ENCODE results near the gene PLB1. TPM values are rescaled to one million over a fixed set of nuclear protein-coding genes. Genes with fewer than 3 reads are reported as not detected.

The PLB1 gene
- polyA plus RNA-seq, 1 donor, result 3.2 TPM

DNA sequence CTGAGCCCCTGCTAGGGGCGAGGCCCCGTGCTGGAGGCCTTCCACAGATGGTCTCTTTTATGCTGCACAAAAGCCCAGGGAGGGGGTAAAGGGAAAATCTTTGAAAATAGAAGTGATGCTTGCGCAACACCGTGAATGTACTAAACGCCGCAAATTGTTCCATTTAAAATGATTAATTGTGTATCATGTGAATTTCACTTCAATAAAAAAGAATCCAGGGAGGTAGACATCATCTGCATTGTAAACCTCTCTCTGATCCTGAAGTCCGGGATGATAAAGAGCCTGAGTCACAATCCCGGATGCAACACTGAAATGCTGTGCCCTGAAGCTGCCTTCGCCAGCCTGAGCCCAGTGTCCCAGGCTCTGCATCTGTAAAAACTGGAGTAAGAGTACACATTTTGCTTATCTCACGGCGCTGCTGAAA, 148.1 kb downstream of the PLB1 start:
- Histone ChIP-seq H3K36me3 (ENCODE audit: control insufficient read depth, insufficient read depth, low read length) (no peaks in the 10 kb centered on the region), H3K27ac (ENCODE audit: low read length) (peak overlapping the region; percentile 73), H3K9me3 (ENCODE audit: control insufficient read depth, low read depth, low read length) (no peaks in the 10 kb centered on the region), H3K4me3 (ENCODE audit: low read length) (no peak overlapping the region), H3K27me3 (ENCODE audit: control insufficient read depth, insufficient read depth, low read length) (no peaks in the 10 kb centered on the region), H3K4me1 (ENCODE audit: control insufficient read depth, insufficient read depth, low read length) (peaks cover 30% of the 10 kb centered on the region)
- WGBS (ENCODE audit: insufficient coverage, low lambda C conversion rate), result no CpG with 5 or more reads among the region's 11 CpGs
- peak; percentile 43 to 57 for DNase-seq

DNA sequence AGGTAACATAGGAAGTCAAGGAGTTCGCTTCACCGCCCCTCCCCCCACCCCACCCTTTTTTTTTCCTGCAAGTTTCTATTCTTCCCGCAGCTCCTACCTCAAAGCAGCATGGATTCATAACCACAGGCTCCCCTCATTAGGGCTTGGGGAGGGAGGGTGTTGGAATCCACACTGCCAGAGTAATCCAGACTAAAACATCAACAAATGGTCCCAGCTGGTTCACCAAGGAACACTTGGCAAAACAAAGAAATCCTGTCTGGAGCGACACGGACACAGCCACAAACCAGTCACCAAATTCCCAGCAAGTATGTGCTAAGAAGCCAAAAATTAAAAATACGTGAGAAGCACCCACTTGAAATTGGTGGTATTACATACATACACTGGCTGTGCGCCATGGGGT, 148.9 kb downstream of the PLB1 start:
- Histone ChIP-seq H3K4me1 (ENCODE audit: control insufficient read depth, insufficient read depth, low read length) (peaks cover 34% of the 10 kb centered on the region), H3K36me3 (ENCODE audit: control insufficient read depth, insufficient read depth, low read length) (no peaks in the 10 kb centered on the region), H3K27ac (ENCODE audit: low read length) (peak overlapping the region; percentile 73), H3K9me3 (ENCODE audit: control insufficient read depth, low read depth, low read length) (no peaks in the 10 kb centered on the region), H3K27me3 (ENCODE audit: control insufficient read depth, insufficient read depth, low read length) (no peaks in the 10 kb centered on the region), H3K4me3 (ENCODE audit: low read length) (no peak overlapping the region)
- no CpG with 5 or more reads among the region's 7 CpGs for WGBS (ENCODE audit: insufficient coverage, low lambda C conversion rate)
- no peak for DNase-seq

DNA sequence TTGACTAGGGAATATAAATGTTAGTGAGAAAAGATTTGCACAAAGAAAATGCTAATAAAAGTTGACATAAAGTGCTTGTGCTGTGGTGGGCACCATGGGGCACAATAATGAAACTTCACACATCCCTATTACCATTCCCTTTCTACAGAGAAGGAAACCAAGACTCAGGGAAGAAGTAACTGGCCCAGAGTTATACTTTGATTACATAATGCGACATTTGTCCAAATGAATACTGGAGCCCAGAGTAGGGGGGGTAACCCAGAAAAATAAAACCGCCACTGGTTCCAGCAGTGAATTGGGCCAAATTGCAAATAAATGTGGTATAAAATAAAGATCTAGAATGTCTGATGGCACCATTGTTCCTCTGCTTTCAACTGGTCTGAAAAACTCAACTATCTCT, 149.7 kb downstream of the PLB1 start:
- Histone ChIP-seq H3K9me3 (ENCODE audit: control insufficient read depth, low read depth, low read length) (no peaks in the 10 kb centered on the region), H3K36me3 (ENCODE audit: control insufficient read depth, insufficient read depth, low read length) (no peaks in the 10 kb centered on the region), H3K4me3 (ENCODE audit: low read length) (no peak overlapping the region), H3K27ac (ENCODE audit: low read length) (no peak overlapping the region), H3K4me1 (ENCODE audit: control insufficient read depth, insufficient read depth, low read length) (peaks cover 32% of the 10 kb centered on the region), H3K27me3 (ENCODE audit: control insufficient read depth, insufficient read depth, low read length) (no peaks in the 10 kb centered on the region)
- no peak for DNase-seq
- 100% methylated on average over 1 of the region's 2 CpGs for WGBS (ENCODE audit: insufficient coverage, low lambda C conversion rate)

DNA sequence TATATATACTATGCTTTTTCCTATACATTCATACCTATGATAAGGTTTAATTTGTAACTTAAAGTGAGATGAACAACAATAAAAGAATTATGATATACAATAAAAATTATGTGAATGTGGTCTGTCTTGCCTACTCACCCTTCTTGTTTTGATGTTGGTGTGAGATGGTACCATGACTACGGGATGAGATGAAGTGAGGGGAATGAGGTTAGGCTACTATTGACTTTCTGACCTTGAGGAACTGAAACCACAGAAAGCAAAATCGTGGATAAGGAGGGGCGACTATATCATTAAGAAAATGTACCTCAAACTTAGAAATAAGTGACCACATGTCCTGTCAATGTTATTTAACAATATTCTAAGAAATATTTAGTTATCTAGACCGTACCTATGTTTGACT, 151.8 kb downstream of the PLB1 start:
- Histone ChIP-seq H3K27ac (ENCODE audit: low read length) (peak overlapping the region; percentile 33), H3K36me3 (ENCODE audit: control insufficient read depth, insufficient read depth, low read length) (no peaks in the 10 kb centered on the region), H3K4me3 (ENCODE audit: low read length) (no peak overlapping the region), H3K27me3 (ENCODE audit: control insufficient read depth, insufficient read depth, low read length) (no peaks in the 10 kb centered on the region), H3K4me1 (ENCODE audit: control insufficient read depth, insufficient read depth, low read length) (peaks cover 32% of the 10 kb centered on the region), H3K9me3 (ENCODE audit: control insufficient read depth, low read depth, low read length) (no peaks in the 10 kb centered on the region)
- DNase-seq, result peak in 1 of 2 donors; percentile 47
- WGBS (ENCODE audit: insufficient coverage, low lambda C conversion rate), result 24% methylated on average over 2 of the region's 4 CpGs

DNA sequence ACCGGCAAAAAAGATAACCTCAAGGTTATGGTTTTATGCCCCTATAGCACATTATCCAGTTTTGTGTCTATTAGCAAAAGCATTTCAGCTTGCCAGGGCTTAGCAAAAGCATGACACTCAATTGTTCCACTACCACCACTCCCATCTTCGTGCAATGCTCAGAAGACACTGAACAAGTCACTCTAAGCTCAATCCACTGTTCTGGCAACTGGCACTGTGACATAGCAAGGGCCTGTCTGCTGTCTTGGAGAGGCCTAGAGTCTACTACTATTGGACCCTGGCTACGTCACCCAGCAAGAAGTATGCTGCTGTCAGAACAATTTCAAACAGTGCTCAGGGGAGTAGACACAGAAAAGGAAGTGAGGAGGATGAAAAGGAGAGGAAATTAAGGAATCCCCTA, 152.3 kb downstream of the PLB1 start:
- H3K4me1 ChIP-seq (ENCODE audit: control insufficient read depth, insufficient read depth, low read length), result peaks cover 35% of the 10 kb centered on the region
- H3K27ac ChIP-seq (ENCODE audit: low read length), result peak overlapping the region; percentile 33
- H3K36me3 ChIP-seq (ENCODE audit: control insufficient read depth, insufficient read depth, low read length), result no peaks in the 10 kb centered on the region
- 60% methylated on average over 1 of the region's 3 CpGs for WGBS (ENCODE audit: insufficient coverage, low lambda C conversion rate)
- DNase-seq, result peak; percentile 57 to 79
- H3K4me3 ChIP-seq (ENCODE audit: low read length), result no peak overlapping the region
- no peaks in the 10 kb centered on the region for H3K9me3 ChIP-seq (ENCODE audit: control insufficient read depth, low read depth, low read length)
- no peaks in the 10 kb centered on the region for H3K27me3 ChIP-seq (ENCODE audit: control insufficient read depth, insufficient read depth, low read length)

DNA sequence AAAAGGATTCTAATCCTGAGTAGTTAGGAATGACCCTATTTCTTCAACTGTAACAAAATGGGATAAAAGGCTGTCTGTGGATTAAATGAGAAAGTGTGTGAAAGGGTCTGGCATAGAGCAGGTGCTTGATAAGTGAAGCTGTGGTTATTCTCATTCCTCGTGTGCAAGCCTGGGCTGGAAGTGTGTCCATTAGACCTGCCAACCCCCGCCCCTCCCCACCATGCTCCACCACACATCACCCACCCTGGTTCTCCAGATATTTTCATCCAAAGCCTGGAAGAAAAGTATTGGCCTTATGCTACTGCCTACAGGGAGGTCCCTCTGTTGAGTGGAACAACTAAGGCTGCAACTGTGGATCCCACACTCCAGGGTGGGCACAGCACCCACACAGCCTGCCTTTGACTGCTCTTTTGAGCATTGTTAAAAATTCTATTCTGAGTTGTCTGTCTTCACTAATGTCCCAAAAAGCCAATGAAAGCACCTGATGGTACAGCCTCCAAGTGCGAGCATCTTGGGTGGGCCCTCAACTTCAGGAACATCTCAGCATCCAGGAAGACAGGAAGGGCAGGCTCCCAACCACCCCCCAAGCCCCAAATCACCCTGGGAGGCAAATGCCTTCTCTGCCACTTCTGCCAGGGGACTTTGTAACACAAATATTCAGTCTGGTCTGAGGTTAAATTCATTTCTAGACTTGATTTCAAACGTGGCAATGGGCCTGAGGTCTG, 153.0 kb downstream of the PLB1 start:
- peaks cover 36% of the 10 kb centered on the region for H3K4me1 ChIP-seq (ENCODE audit: control insufficient read depth, insufficient read depth, low read length)
- H3K27ac ChIP-seq (ENCODE audit: low read length), result peak overlapping the region; percentile 33
- no CpG with 5 or more reads among the region's 4 CpGs for WGBS (ENCODE audit: insufficient coverage, low lambda C conversion rate)
- no peaks in the 10 kb centered on the region for H3K36me3 ChIP-seq (ENCODE audit: control insufficient read depth, insufficient read depth, low read length)
- H3K27me3 ChIP-seq (ENCODE audit: control insufficient read depth, insufficient read depth, low read length), result no peaks in the 10 kb centered on the region
- no peak for DNase-seq
- no peaks in the 10 kb centered on the region for H3K9me3 ChIP-seq (ENCODE audit: control insufficient read depth, low read depth, low read length)
- no peak overlapping the region for H3K4me3 ChIP-seq (ENCODE audit: low read length)

- WGBS (ENCODE audit: insufficient coverage, low lambda C conversion rate), result 75% methylated on average over 1 of the region's 8 CpGs
- Histone ChIP-seq H3K9me3 (ENCODE audit: control insufficient read depth, low read depth, low read length) (no peaks in the 10 kb centered on the region), H3K4me1 (ENCODE audit: control insufficient read depth, insufficient read depth, low read length) (peaks cover 36% of the 10 kb centered on the region), H3K4me3 (ENCODE audit: low read length) (no peak overlapping the region), H3K27me3 (ENCODE audit: control insufficient read depth, insufficient read depth, low read length) (no peaks in the 10 kb centered on the region), H3K36me3 (ENCODE audit: control insufficient read depth, insufficient read depth, low read length) (no peaks in the 10 kb centered on the region), H3K27ac (ENCODE audit: low read length) (no peak overlapping the region)
- peak in 1 of 2 donors; percentile 24 for DNase-seq
Observed at GRCh38 chr2:28649481-28650265, 153.8 kb downstream of the PLB1 start.

DNA sequence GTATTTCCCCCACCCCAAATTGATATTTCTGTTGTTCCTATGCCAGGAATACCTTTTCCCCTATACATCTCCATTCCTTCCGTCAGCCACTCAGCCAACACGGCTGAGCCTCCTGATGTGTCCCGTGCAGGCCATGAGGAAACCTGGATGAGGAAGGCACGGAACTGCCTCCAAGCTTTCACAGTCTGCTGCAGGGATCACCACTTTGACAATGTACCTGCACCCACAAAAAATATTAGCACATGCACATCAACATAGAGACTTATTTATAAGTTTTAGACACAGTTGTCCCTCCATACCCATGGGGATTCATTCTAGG, 154.4 kb downstream of the PLB1 start:
- DNase-seq, result no peak
- H3K4me3 ChIP-seq (ENCODE audit: low read length), result no peak overlapping the region
- no peaks in the 10 kb centered on the region for H3K36me3 ChIP-seq (ENCODE audit: control insufficient read depth, insufficient read depth, low read length)
- H3K27me3 ChIP-seq (ENCODE audit: control insufficient read depth, insufficient read depth, low read length), result no peaks in the 10 kb centered on the region
- H3K4me1 ChIP-seq (ENCODE audit: control insufficient read depth, insufficient read depth, low read length), result peaks cover 40% of the 10 kb centered on the region
- H3K27ac ChIP-seq (ENCODE audit: low read length), result no peak overlapping the region
- no CpG with 5 or more reads among the region's 4 CpGs for WGBS (ENCODE audit: insufficient coverage, low lambda C conversion rate)
- no peaks in the 10 kb centered on the region for H3K9me3 ChIP-seq (ENCODE audit: control insufficient read depth, low read depth, low read length)

GRCh38 chr2:28652217-28652616, 156.4 kb downstream of the PLB1 start:
- Histone ChIP-seq H3K4me1 (ENCODE audit: control insufficient read depth, insufficient read depth, low read length) (peaks cover 49% of the 10 kb centered on the region), H3K9me3 (ENCODE audit: control insufficient read depth, low read depth, low read length) (no peaks in the 10 kb centered on the region), H3K36me3 (ENCODE audit: control insufficient read depth, insufficient read depth, low read length) (no peaks in the 10 kb centered on the region), H3K4me3 (ENCODE audit: low read length) (no peak overlapping the region), H3K27me3 (ENCODE audit: control insufficient read depth, insufficient read depth, low read length) (no peaks in the 10 kb centered on the region), H3K27ac (ENCODE audit: low read length) (peak overlapping the region; percentile 97)
- WGBS (ENCODE audit: insufficient coverage, low lambda C conversion rate), result 14% methylated on average over 1 of the region's 1 CpG
- peak in 1 of 2 donors; percentile 56 for DNase-seq

DNA sequence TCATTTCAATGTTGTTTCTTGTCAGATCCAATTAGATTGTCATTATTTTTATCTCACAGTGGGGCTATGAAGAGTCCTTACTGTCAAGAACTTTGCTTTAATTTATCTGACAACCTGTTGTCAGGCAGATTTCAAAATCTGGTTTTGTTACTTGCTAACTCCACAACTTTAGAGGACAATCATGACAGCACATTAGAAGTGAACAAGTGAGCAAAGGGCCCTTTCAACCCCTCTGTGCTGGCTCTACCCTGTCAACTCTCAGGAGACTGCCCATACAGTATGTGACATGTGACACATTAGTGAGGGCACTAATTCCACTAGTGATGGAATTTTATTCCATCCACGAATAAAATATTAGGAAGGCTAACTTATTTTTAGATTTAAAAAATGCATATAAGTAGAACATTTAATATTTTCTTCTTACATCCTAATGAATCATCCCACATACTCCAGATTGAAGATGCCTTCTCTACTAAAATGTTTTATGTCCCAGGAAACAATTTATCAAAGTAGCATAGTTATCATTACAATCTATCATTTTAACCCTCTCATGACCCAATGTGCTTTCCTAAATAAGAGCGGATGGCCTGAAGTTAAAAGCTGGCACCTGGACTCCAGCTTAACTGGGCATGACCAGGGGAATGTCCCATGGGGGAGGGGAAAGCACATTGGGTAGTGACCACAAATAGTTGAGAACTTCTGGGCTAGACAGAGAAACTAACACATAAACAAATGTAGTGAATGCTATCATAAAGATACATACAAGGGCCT, 158.2 kb downstream of the PLB1 start:
- Histone ChIP-seq H3K9me3 (ENCODE audit: control insufficient read depth, low read depth, low read length) (no peaks in the 10 kb centered on the region), H3K27ac (ENCODE audit: low read length) (peak overlapping the region; percentile 97), H3K36me3 (ENCODE audit: control insufficient read depth, insufficient read depth, low read length) (no peaks in the 10 kb centered on the region), H3K4me1 (ENCODE audit: control insufficient read depth, insufficient read depth, low read length) (peaks cover 49% of the 10 kb centered on the region), H3K4me3 (ENCODE audit: low read length) (no peak overlapping the region), H3K27me3 (ENCODE audit: control insufficient read depth, insufficient read depth, low read length) (no peaks in the 10 kb centered on the region)
- 71% methylated on average over 1 of the region's 2 CpGs for WGBS (ENCODE audit: insufficient coverage, low lambda C conversion rate)
- peak; percentile 48 to 73 for DNase-seq

All from large intestine (tissue), 3 donors.